HepG2 (cell line): ENCODE data around the gene KBTBD2. TPM values are rescaled to one million over a fixed set of nuclear protein-coding genes. Genes with fewer than 3 reads are reported as not detected.
A peak's percentile ranks its signal among the peaks of the same experiment; 100 is the strongest.

ENCODE experiments used
- ATF7-NPFF ChIP-seq: sonication (generic); formaldehyde crosslinking; IDR thresholded peaks from 2 replicates; pipeline ENCODE4 v1.8.1; 2023; ENCODE audit warnings: mild to moderate bottlenecking, low read depth, missing genetic modification reagents, moderate library complexity
- CAMTA2 ChIP-seq: sonication (generic); formaldehyde crosslinking; IDR thresholded peaks from 2 replicates; pipeline ENCODE4 v1.4.0; 2020; ENCODE audit warnings: mild to moderate bottlenecking, missing genetic modification reagents, borderline replicate concordance
- CEBPB ChIP-seq: IDR thresholded peaks from 2 replicates; pipeline ENCODE4 v1.6.1; 2011; ENCODE audit warnings: low read depth, low read length, improper control_type of control experiment, borderline replicate concordance
- E2F1 ChIP-seq: sonication (generic); formaldehyde crosslinking; IDR thresholded peaks from 2 replicates; pipeline ENCODE4 v1.5.0; 2020; ENCODE audit warnings: missing genetic modification reagents
- HNF4G ChIP-seq, 2 experiments: sonication (generic) in 1 of 2; formaldehyde crosslinking in 1 of 2; IDR thresholded peaks; 2 replicates each; pipeline versions ENCODE4 v1.4.0 to v1.6.1; 2011 to 2020; ENCODE audit warnings: borderline replicate concordance in 2 of 2, low read depth in 2 of 2, mild to moderate bottlenecking in 2 of 2, low read length in 1 of 2, missing genetic modification reagents in 1 of 2, moderate library complexity in 1 of 2
- MAX ChIP-seq: IDR thresholded peaks from 2 replicates; pipeline ENCODE4 v1.6.1; 2012; ENCODE audit warnings: inconsistent platforms
- NRL ChIP-seq: sonication (generic); formaldehyde crosslinking; IDR thresholded peaks from 2 replicates; pipeline ENCODE4 v1.5.0; 2020; ENCODE audit warnings: missing genetic modification reagents, mild to moderate bottlenecking, moderate library complexity, borderline replicate concordance
- REPIN1 ChIP-seq: sonication (generic); formaldehyde crosslinking; IDR thresholded peaks from 2 replicates; pipeline ENCODE4 v1.8.0; 2022; ENCODE audit warnings: missing genetic modification reagents, low read depth, mild to moderate bottlenecking, borderline replicate concordance
- SMAD9 ChIP-seq: sonication (generic); formaldehyde crosslinking; IDR thresholded peaks from 2 replicates; pipeline ENCODE4 v1.5.1; 2020; ENCODE audit warnings: mild to moderate bottlenecking, missing genetic modification reagents
- SP2 ChIP-seq: sonication (generic); formaldehyde crosslinking; IDR thresholded peaks from 2 replicates; pipeline ENCODE4 v1.5.1; 2020; ENCODE audit warnings: mild to moderate bottlenecking, missing genetic modification reagents
- SRY ChIP-seq: sonication (generic); formaldehyde crosslinking; IDR thresholded peaks from 2 replicates; pipeline ENCODE4 v1.8.0; 2022; ENCODE audit warnings: mild to moderate bottlenecking, missing genetic modification reagents
- TBL1XR1 ChIP-seq: fragments of 150-350 bp; IDR thresholded peaks from 2 replicates; pipeline ENCODE4 v1.6.1; 2014; ENCODE audit warnings: borderline replicate concordance, low read length; ENCODE audit not compliant: partially characterized antibody
- ZMAT5 ChIP-seq: sonication (generic); formaldehyde crosslinking; IDR thresholded peaks from 2 replicates; pipeline ENCODE4 v1.5.0; 2020; ENCODE audit warnings: mild to moderate bottlenecking, low read depth, missing genetic modification reagents, borderline replicate concordance
- ZNF703 ChIP-seq: sonication (generic); formaldehyde crosslinking; IDR thresholded peaks from 2 replicates; pipeline ENCODE4 v1.5.1; 2020; ENCODE audit warnings: missing genetic modification reagents, mild to moderate bottlenecking, moderate library complexity, borderline replicate concordance
- ZNF782 ChIP-seq: sonication (generic); formaldehyde crosslinking; IDR thresholded peaks from 2 replicates; pipeline ENCODE4 v1.4.0; 2020; ENCODE audit warnings: missing genetic modification reagents, mild to moderate bottlenecking, borderline replicate concordance
- polyA plus RNA-seq, 8 experiments: library from polyadenylated mRNA; depleted of rRNA in 3 of 8; stranded (reverse) in 7 of 8; unstranded in 1 of 8; fragments of >200 nt; fragmentation: Illumina TruSeq in 4 of 8; extraction: Trizol in 4 of 8; gene quantifications; 2 replicates each; pipeline versions ENCODE4 v1.2.1 to v1.2.3, GENCODE V29; 2011 to 2016; ENCODE audit warnings: low read depth in 4 of 8, missing spikeins in 1 of 8, mixed read lengths in 1 of 8; ENCODE audit not compliant: insufficient read depth in 1 of 8
- total RNA-seq, 5 experiments: library from RNA; depleted of rRNA; stranded (reverse); fragments of >200 nt; fragmentation: Illumina TruSeq; extraction: Trizol; gene quantifications; 2 replicates each; pipeline ENCODE4 v1.2.3, GENCODE V29; 2016; ENCODE audit warnings: low read depth in 1 of 5
- TF ChIP-seq, protein P1 (sequence below): sonication (generic); formaldehyde crosslinking; IDR thresholded peaks from 2 replicates; pipeline ENCODE4 v1.8.1; 2023; ENCODE audit warnings: mild to moderate bottlenecking, moderate library complexity, missing genetic modification reagents
- TF ChIP-seq, protein P2 (sequence below): sonication (generic); formaldehyde crosslinking; IDR thresholded peaks from 2 replicates; pipeline ENCODE4 v1.5.1; 2020; ENCODE audit warnings: missing genetic modification reagents, mild to moderate bottlenecking, borderline replicate concordance
- TF ChIP-seq, protein P3 (sequence below): sonication (generic); formaldehyde crosslinking; IDR thresholded peaks from 2 replicates; pipeline ENCODE4 v1.4.0; 2020; ENCODE audit warnings: missing genetic modification reagents, borderline replicate concordance

KBTBD2 gene
- total and polyA plus RNA-seq, 2 of the 13 experiments (the other 11 are each of a cell fraction or from before 2014, with no cell fraction given) = 24.0 to 25.2 TPM

- no peak for TF ChIP-seq CAMTA2
- TF ChIP-seq, protein P1, sequence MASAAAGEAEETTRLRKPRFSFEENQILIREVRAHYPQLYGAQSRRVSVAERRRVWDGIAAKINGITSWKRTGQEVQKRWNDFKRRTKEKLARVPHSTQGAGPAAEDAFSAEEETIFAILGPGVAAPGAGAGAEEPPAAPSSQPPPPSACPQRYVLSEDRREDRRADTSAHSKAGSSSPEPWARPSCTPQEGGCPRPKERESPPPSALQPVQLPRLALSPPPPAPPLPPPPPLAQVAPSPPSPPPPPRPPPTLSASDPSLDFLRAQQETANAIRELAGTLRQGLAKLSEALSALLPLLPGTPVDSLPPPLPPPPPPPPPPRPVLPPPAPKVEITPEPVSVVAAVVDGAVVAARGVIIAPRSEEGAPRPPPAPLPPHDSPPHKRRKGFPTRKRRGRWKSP (CRISPR knock-in tag) = no peak
- TF ChIP-seq REPIN1 (CRISPR knock-in tag) = no peak
- TF ChIP-seq, protein P2, sequence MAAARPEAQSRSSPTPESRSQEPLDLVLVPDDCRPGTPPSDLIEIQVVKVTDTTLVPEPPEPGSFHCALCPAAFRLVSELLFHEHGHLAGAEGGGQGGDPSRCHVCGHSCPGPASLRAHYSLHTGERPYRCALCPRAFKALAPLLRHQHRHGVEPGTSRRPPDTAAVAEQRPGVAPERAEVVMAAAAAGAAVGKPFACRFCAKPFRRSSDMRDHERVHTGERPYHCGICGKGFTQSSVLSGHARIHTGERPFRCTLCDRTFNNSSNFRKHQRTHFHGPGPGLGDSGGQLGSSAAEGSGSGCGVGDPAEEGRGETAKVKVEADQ (CRISPR knock-in tag) = peak; percentile 78; the same call in 1 of the 2 replicates
- TF ChIP-seq NRL (CRISPR knock-in tag) = peak; percentile 44; the same call in 1 of the 2 replicates
- no peak for TF ChIP-seq CEBPB
- peak; percentile 88 for TF ChIP-seq MAX
- TF ChIP-seq, protein P3, sequence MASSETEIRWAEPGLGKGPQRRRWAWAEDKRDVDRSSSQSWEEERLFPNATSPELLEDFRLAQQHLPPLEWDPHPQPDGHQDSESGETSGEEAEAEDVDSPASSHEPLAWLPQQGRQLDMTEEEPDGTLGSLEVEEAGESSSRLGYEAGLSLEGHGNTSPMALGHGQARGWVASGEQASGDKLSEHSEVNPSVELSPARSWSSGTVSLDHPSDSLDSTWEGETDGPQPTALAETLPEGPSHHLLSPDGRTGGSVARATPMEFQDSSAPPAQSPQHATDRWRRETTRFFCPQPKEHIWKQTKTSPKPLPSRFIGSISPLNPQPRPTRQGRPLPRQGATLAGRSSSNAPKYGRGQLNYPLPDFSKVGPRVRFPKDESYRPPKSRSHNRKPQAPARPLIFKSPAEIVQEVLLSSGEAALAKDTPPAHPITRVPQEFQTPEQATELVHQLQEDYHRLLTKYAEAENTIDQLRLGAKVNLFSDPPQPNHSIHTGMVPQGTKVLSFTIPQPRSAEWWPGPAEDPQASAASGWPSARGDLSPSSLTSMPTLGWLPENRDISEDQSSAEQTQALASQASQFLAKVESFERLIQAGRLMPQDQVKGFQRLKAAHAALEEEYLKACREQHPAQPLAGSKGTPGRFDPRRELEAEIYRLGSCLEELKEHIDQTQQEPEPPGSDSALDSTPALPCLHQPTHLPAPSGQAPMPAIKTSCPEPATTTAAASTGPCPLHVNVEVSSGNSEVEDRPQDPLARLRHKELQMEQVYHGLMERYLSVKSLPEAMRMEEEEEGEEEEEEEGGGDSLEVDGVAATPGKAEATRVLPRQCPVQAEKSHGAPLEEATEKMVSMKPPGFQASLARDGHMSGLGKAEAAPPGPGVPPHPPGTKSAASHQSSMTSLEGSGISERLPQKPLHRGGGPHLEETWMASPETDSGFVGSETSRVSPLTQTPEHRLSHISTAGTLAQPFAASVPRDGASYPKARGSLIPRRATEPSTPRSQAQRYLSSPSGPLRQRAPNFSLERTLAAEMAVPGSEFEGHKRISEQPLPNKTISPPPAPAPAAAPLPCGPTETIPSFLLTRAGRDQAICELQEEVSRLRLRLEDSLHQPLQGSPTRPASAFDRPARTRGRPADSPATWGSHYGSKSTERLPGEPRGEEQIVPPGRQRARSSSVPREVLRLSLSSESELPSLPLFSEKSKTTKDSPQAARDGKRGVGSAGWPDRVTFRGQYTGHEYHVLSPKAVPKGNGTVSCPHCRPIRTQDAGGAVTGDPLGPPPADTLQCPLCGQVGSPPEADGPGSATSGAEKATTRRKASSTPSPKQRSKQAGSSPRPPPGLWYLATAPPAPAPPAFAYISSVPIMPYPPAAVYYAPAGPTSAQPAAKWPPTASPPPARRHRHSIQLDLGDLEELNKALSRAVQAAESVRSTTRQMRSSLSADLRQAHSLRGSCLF (CRISPR knock-in tag) = peak; percentile 78; the same call in 1 of the 2 replicates
- TF ChIP-seq ATF7-NPFF (CRISPR knock-in tag) = no peak; the same call in 1 of the 2 replicates
- peak; percentile 61; the same call in 1 of the 2 replicates for TF ChIP-seq SRY (CRISPR knock-in tag)
- peak; percentile 66 for TF ChIP-seq TBL1XR1
- no peak for TF ChIP-seq HNF4G (IDR thresholded peaks at IDR 0.05; ENCODE audit: borderline replicate concordance, low read depth, low read length)
- TF ChIP-seq HNF4G (CRISPR knock-in tag; IDR thresholded peaks at IDR 0.05; ENCODE audit: borderline replicate concordance, low read depth) = no peak
- TF ChIP-seq SP2 = no peak
- peak; percentile 80 for TF ChIP-seq E2F1 (CRISPR knock-in tag)
- TF ChIP-seq ZNF782 (CRISPR knock-in tag) = no peak
- TF ChIP-seq SMAD9 (CRISPR knock-in tag) = no peak; the same call in 1 of the 2 replicates
- TF ChIP-seq ZMAT5 (CRISPR knock-in tag) = no peak
- no peak for TF ChIP-seq ZNF703
These were observed 400 bp upstream of the KBTBD2 start (continued) for GRCh38 chr7:32891800-32892520.
